Tibial nerve (tissue), 4 donors: ENCODE results near the gene GNAI2. TPM values are rescaled to one million over a fixed set of nuclear protein-coding genes. Genes with fewer than 3 reads are reported as not detected.

Source experiments
- DNase-seq, 2 donors: peaks; one replicate each; pipeline ENCODE4 v3.0.0-alpha.2; 2019; ENCODE audit warnings: low spot score in 2 of 2
- H3K27ac ChIP-seq, 4 donors: fragments of 200-600 bp; sonication (generic) in 3 of 4; one replicate each; pipeline ENCODE4 v1.5.1; 2017 to 2019; ENCODE audit warnings: mild to moderate bottlenecking in 1 of 4
- H3K27me3 ChIP-seq, 2 donors: fragments of 200-600 bp; sonication (generic) in 1 of 2; one replicate each; pipeline versions ENCODE4 v1.5.1 to v1.6.0; 2017 to 2019
- H3K36me3 ChIP-seq, 3 donors: fragments of 200-600 bp; sonication (generic); one replicate each; pipeline ENCODE4 v1.5.1; 2018 to 2019
- H3K4me1 ChIP-seq, 4 donors: fragments of 200-600 bp; sonication (generic) in 3 of 4; one replicate each; pipeline ENCODE4 v1.5.1; 2017 to 2019
- H3K4me3 ChIP-seq, 4 donors: fragments of 200-600 bp; sonication (generic) in 3 of 4; one replicate each; pipeline ENCODE4 v1.5.1; 2017 to 2019; ENCODE audit warnings: mild to moderate bottlenecking in 1 of 4, moderate library complexity in 1 of 4
- H3K9me3 ChIP-seq, 4 donors: fragments of 200-600 bp; sonication (generic) in 3 of 4; one replicate each; pipeline ENCODE4 v1.5.1; 2017 to 2019
- CTCF ChIP-seq, 5 experiments: fragments of 200-600 bp in 3 of 5; fragments of 450-650 bp in 2 of 5; sonication (generic) in 3 of 5; IDR thresholded peaks; one replicate each; pipeline ENCODE4 v1.5.1; 2016 to 2019; ENCODE audit warnings: antibody characterized with exemption in 5 of 5, mild to moderate bottlenecking in 3 of 5, moderate library complexity in 2 of 5
- EP300 ChIP-seq, 2 donors: sonication (generic); formaldehyde crosslinking; IDR thresholded peaks; one replicate each; pipeline ENCODE4 v1.6.1; 2017; ENCODE audit warnings: antibody characterized with exemption in 2 of 2, mild to moderate bottlenecking in 1 of 2
- POLR2A ChIP-seq, 2 donors: fragments of 450-650 bp; IDR thresholded peaks; one replicate each; pipeline ENCODE4 v1.6.1; 2017; ENCODE audit warnings: antibody characterized with exemption in 2 of 2, mild to moderate bottlenecking in 2 of 2, moderate library complexity in 2 of 2
- WGBS, 2 donors: methylation state at CpG; one replicate each; pipeline ENCODE4 v1.1.5; 2018; 5-methylcytosine and 5-hydroxymethylcytosine counted together
- small RNA-seq: library from RNA; depleted of rRNA; stranded (forward); fragments of <200 nt; gene quantifications from one replicate; pipeline ENCODE3, GENCODE V24; 2016
- total RNA-seq, 4 donors: library from RNA; depleted of rRNA; stranded (reverse); fragments of >200 nt; gene quantifications; one replicate each; pipeline ENCODE4 v1.1.0, GENCODE V29; 2016

Gene GNAI2
- total RNA-seq, 4 donors from 2014 or later: 201 to 265 (median 243) TPM

GRCh38 chr3:50302095-50303012 lies 66.3 kb downstream of the GNAI2 start:
- no peaks in the 10 kb centered on the region for H3K27me3 ChIP-seq
- H3K36me3 ChIP-seq: peaks cover 0 to 4% (median 0%) of the 10 kb centered on the region in 3 donors
- H3K4me1 ChIP-seq: peaks cover 0 to 59% (median 40%) of the 10 kb centered on the region in 4 donors
- H3K9me3 ChIP-seq: no peaks in the 10 kb centered on the region
- no peak for DNase-seq
- TF ChIP-seq POLR2A (IDR thresholded peaks at IDR 0.05) (no peak), EP300 (IDR thresholded peaks at IDR 0.05) (no peak), CTCF (IDR thresholded peaks at IDR 0.05) (no peak)
- 82 to 84% methylated on average over 21 to 24 of the region's 32 CpGs for WGBS, 2 donors
- peak overlapping the region; percentile 45 to 89 (median 75) for H3K27ac ChIP-seq
- peak overlapping the region in 2 of 4 donors; percentile 20 to 44 for H3K4me3 ChIP-seq

GRCh38 chr3:50303013-50303815 lies 67.2 kb downstream of the GNAI2 start, which contains the start of gene HYAL1:
Gene HYAL1 (minus strand): TSS chr3:50303574. CDS start chr3:50302956, 618 bp downstream.
- TF ChIP-seq POLR2A (IDR thresholded peaks at IDR 0.05) (peak in 1 of 2 donors; percentile 49), CTCF (IDR thresholded peaks at IDR 0.05) (peak in 1 of 5 experiments; percentile 16), EP300 (IDR thresholded peaks at IDR 0.05) (peak in 1 of 2 donors; percentile 53)
- peaks cover 0 to 51% (median 36%) of the 10 kb centered on the region in 4 donors for H3K4me1 ChIP-seq
- 36 to 41% methylated on average over 10 to 11 of the region's 14 CpGs for WGBS, 2 donors
- peak within 1 kb of the TSS; percentile 45 to 89 (median 75) for H3K27ac ChIP-seq
- peak in 1 of 2 donors; percentile 77 for DNase-seq
- H3K4me3 ChIP-seq: peak within 1 kb of the TSS in 2 of 4 donors; percentile 20 to 44
- peaks cover 0 to 5% (median 0%) of the 10 kb centered on the region in 3 donors for H3K36me3 ChIP-seq
- H3K27me3 ChIP-seq: no peaks in the 10 kb centered on the region
- H3K9me3 ChIP-seq: no peaks in the 10 kb centered on the region

- H3K36me3 ChIP-seq: peaks cover 0 to 19% (median 0%) of the 10 kb centered on the region in 3 donors
- TF ChIP-seq CTCF (IDR thresholded peaks at IDR 0.05) (no peak), POLR2A (IDR thresholded peaks at IDR 0.05) (no peak), EP300 (IDR thresholded peaks at IDR 0.05) (no peak)
- H3K27ac ChIP-seq: peak overlapping the region in 2 of 4 donors; percentile 3 to 89
- no peak overlapping the region for H3K4me3 ChIP-seq
- no peaks in the 10 kb centered on the region for H3K27me3 ChIP-seq
- no peak for DNase-seq
- peaks cover 0 to 44% (median 27%) of the 10 kb centered on the region in 4 donors for H3K4me1 ChIP-seq
- no peaks in the 10 kb centered on the region for H3K9me3 ChIP-seq
Observed at GRCh38 chr3:50304601-50305000, 68.6 kb downstream of the GNAI2 start.

Small RNA genes within 50 kb of the gene (small RNA-seq; reads per million reads assigned to genes)
- gene MIR5787: not detected

Other genes with a start within 250 kb of the GNAI2 start
- gene RBM5, start 147.3 kb upstream of the GNAI2 start, total RNA-seq: 100 to 1,000 TPM; 229 to 286 (median 260) TPM
- gene SEMA3F, start 80.9 kb upstream of the GNAI2 start, total RNA-seq: 10 to 100 TPM; 14.4 to 58.5 (median 17.4) TPM
- not detected for gene GNAT1, start 44.6 kb upstream of the GNAI2 start, total RNA-seq
- gene SLC38A3, start 30.9 kb upstream of the GNAI2 start, total RNA-seq: 1 to 10 TPM in 2 of 4 donors, under 1 TPM in 2; 0.21 to 8.1 (median 1.5) TPM
- gene SEMA3B, start 32.9 kb downstream of the GNAI2 start, total RNA-seq: 100 to 1,000 TPM; 251 to 334 (median 261) TPM
- gene LSMEM2, start 42.9 kb downstream of the GNAI2 start, total RNA-seq: 1 to 10 TPM; 2.0 to 3.1 (median 2.5) TPM
- gene IFRD2, start 56.2 kb downstream of the GNAI2 start, total RNA-seq: 100 to 1,000 TPM in 1 of 4 donors, 10 to 100 TPM in 3; 42.0 to 129 (median 56.2) TPM
- 10 to 100 TPM in 1 of 4 donors, 1 to 10 TPM in 3; 1.2 to 17.9 (median 1.8) TPM for gene HYAL3, start 63.2 kb downstream of the GNAI2 start, total RNA-seq
- gene NAA80, start 63.2 kb downstream of the GNAI2 start, total RNA-seq: 10 to 100 TPM; 12.6 to 24.3 (median 15.9) TPM
- gene HYAL1, start 67.4 kb downstream of the GNAI2 start, total RNA-seq: 10 to 100 TPM; 16.5 to 26.5 (median 20.8) TPM
- 100 to 1,000 TPM in 2 of 4 donors, 10 to 100 TPM in 2; 86.9 to 169 (median 129) TPM for gene HYAL2, start 86.5 kb downstream of the GNAI2 start, total RNA-seq
- gene TUSC2, start 92.0 kb downstream of the GNAI2 start, total RNA-seq: 10 to 100 TPM; 19.0 to 31.9 (median 20.8) TPM
- gene RASSF1, start 104.6 kb downstream of the GNAI2 start, total RNA-seq: 10 to 100 TPM; 77.4 to 99.0 (median 82.6) TPM
- gene ZMYND10, start 109.5 kb downstream of the GNAI2 start, total RNA-seq: 1 to 10 TPM in 2 of 4 donors, under 1 TPM in 1, not detected in 1; 0.30 to 1.7 (median 1.3) TPM
- gene NPRL2, start 114.6 kb downstream of the GNAI2 start, total RNA-seq: 10 to 100 TPM; 22.7 to 35.2 (median 27.2) TPM
- gene CYB561D2, start 114.7 kb downstream of the GNAI2 start, total RNA-seq: 10 to 100 TPM; 16.2 to 21.6 (median 19.2) TPM
- 10 to 100 TPM; 56.7 to 72.4 (median 68.2) TPM for gene TMEM115, start 123.3 kb downstream of the GNAI2 start, total RNA-seq